CD4-positive, alpha-beta T cell (primary cell): ENCODE results near the gene ZFPM1. TPM values are rescaled to one million over a fixed set of nuclear protein-coding genes. Genes with fewer than 3 reads are reported as not detected.

Source experiments
- ATAC-seq: fragments of 200-7000 bp; cut with Tn5 transposase; one replicate; pipeline ENCODE4 v1.10.0; 2022; ENCODE audit warnings: mild to moderate bottlenecking; ENCODE audit not compliant: poor library complexity
- CTCF ChIA-PET: fragments of 350-600 bp; sonication (Branson Sonifier 250); formaldehyde crosslinking; loops from one replicate; lab custom pipeline; 2021; ENCODE audit warnings: antibody characterized with exemption, inconsistent platforms; lab: Charles Lee
- POLR2A ChIA-PET: fragments of 350-600 bp; sonication (Branson Sonifier 250); formaldehyde crosslinking; loops from one replicate; lab custom pipeline; 2021; ENCODE audit warnings: antibody characterized with exemption, inconsistent platforms; lab: Charles Lee
- DNase-seq, 14 experiments: peaks; one replicate each; pipeline ENCODE4 v3.0.0-alpha.2; 2013 to 2020; ENCODE audit warnings: mixed read lengths in 2 of 14
- H3K27ac ChIP-seq, 2 donors: one replicate each; pipeline versions ENCODE4 v1.5.1 to v1.7.0; 2013; ENCODE audit warnings: low read length in 2 of 2, low read depth in 1 of 2, mild to moderate bottlenecking in 1 of 2
- H3K27me3 ChIP-seq, 2 experiments: 1 replicate in 1 of 2; 2 replicates in 1 of 2; pipeline versions ENCODE4 v1.6.1 to v1.7.0; 2013; ENCODE audit warnings: low read length in 2 of 2, control low read depth in 1 of 2, mild to moderate bottlenecking in 1 of 2, moderate library complexity in 1 of 2; ENCODE audit not compliant: insufficient read depth in 2 of 2, control insufficient read depth in 1 of 2
- H3K36me3 ChIP-seq: one replicate; pipeline ENCODE4 v1.6.1; 2013; ENCODE audit warnings: low read length, control low read depth; ENCODE audit not compliant: insufficient read depth
- H3K4me1 ChIP-seq: one replicate; pipeline ENCODE4 v1.6.1; 2013; ENCODE audit warnings: low read length, control low read depth; ENCODE audit not compliant: insufficient read depth
- H3K4me3 ChIP-seq: one replicate; pipeline ENCODE4 v1.5.1; 2013; ENCODE audit warnings: mild to moderate bottlenecking, low read length, moderate library complexity
- H3K9me3 ChIP-seq, 2 experiments: 1 replicate in 1 of 2; 2 replicates in 1 of 2; pipeline versions ENCODE4 v1.6.1 to v1.7.0; 2013; ENCODE audit warnings: low read length in 2 of 2, mild to moderate bottlenecking in 2 of 2, control low read depth in 1 of 2, moderate library complexity in 1 of 2; ENCODE audit not compliant: control insufficient read depth in 1 of 2, insufficient read depth in 1 of 2
- H3K27ac Mint-ChIP-seq: one replicate; pipeline ENCODE4 v1.8.0; 2020; ENCODE audit warnings: mixed read lengths
- H3K27me3 Mint-ChIP-seq: one replicate; pipeline ENCODE4 v1.8.0; 2021; ENCODE audit warnings: mixed read lengths
- H3K36me3 Mint-ChIP-seq: one replicate; pipeline ENCODE4 v1.8.0; 2021; ENCODE audit warnings: low read depth, mixed read lengths
- H3K4me1 Mint-ChIP-seq: one replicate; pipeline ENCODE4 v1.8.0; 2021; ENCODE audit warnings: low read depth, mixed read lengths
- H3K4me3 Mint-ChIP-seq: one replicate; pipeline ENCODE4 v1.8.0; 2020; ENCODE audit warnings: mild to moderate bottlenecking, mixed read lengths
- H3K9me3 Mint-ChIP-seq: one replicate; pipeline ENCODE4 v1.8.0; 2020; ENCODE audit warnings: mixed read lengths
- intact Hi-C, 2 experiments: fragments of 100-400 bp; cut with DNase I in 1 of 2; cut with micrococcal nuclease in 1 of 2; formaldehyde crosslinking; loops; one replicate each; pipeline versions ENCODE4 v1.15.1 to v1.9.0; 2023 to 2025; cut with DNase I, micrococcal nuclease
- total RNA-seq, 174 experiments: library from RNA in 2 of 174; stranded (reverse) in 2 of 174; gene quantifications; one replicate each; pipeline ENCODE4 v1.2.3 and lab custom pipeline; 2021 to 2026
- TF ChIP-seq, protein P1 (sequence below): fragments of 200-600 bp; IDR thresholded peaks from one replicate; pipeline ENCODE4 v1.8.0; 2022; ENCODE audit warnings: antibody characterized with exemption, mild to moderate bottlenecking

ZFPM1 gene
- total RNA-seq, 2 experiments from 2014 or later: 22.8 to 24.2 TPM

GRCh38 chr16:88445583-88445960, 7.5 kb upstream of the ZFPM1 start:
- H3K9me3 Mint-ChIP-seq: no peaks in the 10 kb centered on the region
- POLR2A ChIA-PET: no interaction called here
- CTCF ChIA-PET: no interaction called here

GRCh38 chr16:88446061-88446460, 7.0 kb upstream of the ZFPM1 start:
- no peak for DNase-seq
- H3K27me3 ChIP-seq: no peaks in the 10 kb centered on the region
- POLR2A ChIA-PET: no interaction called here
- TF ChIP-seq, protein P1, sequence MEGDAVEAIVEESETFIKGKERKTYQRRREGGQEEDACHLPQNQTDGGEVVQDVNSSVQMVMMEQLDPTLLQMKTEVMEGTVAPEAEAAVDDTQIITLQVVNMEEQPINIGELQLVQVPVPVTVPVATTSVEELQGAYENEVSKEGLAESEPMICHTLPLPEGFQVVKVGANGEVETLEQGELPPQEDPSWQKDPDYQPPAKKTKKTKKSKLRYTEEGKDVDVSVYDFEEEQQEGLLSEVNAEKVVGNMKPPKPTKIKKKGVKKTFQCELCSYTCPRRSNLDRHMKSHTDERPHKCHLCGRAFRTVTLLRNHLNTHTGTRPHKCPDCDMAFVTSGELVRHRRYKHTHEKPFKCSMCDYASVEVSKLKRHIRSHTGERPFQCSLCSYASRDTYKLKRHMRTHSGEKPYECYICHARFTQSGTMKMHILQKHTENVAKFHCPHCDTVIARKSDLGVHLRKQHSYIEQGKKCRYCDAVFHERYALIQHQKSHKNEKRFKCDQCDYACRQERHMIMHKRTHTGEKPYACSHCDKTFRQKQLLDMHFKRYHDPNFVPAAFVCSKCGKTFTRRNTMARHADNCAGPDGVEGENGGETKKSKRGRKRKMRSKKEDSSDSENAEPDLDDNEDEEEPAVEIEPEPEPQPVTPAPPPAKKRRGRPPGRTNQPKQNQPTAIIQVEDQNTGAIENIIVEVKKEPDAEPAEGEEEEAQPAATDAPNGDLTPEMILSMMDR: no peak
- Mint-ChIP-seq H3K36me3 (no peaks in the 10 kb centered on the region), H3K4me3 (no peak overlapping the region), H3K9me3 (no peaks in the 10 kb centered on the region), H3K27me3 (no peaks in the 10 kb centered on the region), H3K27ac (no peak overlapping the region), H3K4me1 (no peaks in the 10 kb centered on the region)
- no peaks in the 10 kb centered on the region for H3K36me3 ChIP-seq
- peaks cover 8% of the 10 kb centered on the region for H3K4me1 ChIP-seq
- peaks cover 0 to 4% of the 10 kb centered on the region in 2 experiments for H3K9me3 ChIP-seq
- no peak overlapping the region for H3K27ac ChIP-seq
- intact Hi-C loops: no loop called here
- no peak overlapping the region for H3K4me3 ChIP-seq
- CTCF ChIA-PET: no interaction called here
- no peak for ATAC-seq

More at GRCh38 chr16:88445583-88445960, 7.5 kb upstream of the ZFPM1 start:
- Histone ChIP-seq H3K36me3 (no peaks in the 10 kb centered on the region), H3K27me3 (no peaks in the 10 kb centered on the region), H3K9me3 (peaks cover 0 to 4% of the 10 kb centered on the region in 2 experiments), H3K4me1 (peaks cover 8% of the 10 kb centered on the region), H3K4me3 (no peak overlapping the region), H3K27ac (no peak overlapping the region)
- Mint-ChIP-seq H3K27ac (no peak overlapping the region), H3K4me3 (no peak overlapping the region), H3K27me3 (no peaks in the 10 kb centered on the region), H3K36me3 (no peaks in the 10 kb centered on the region), H3K4me1 (no peaks in the 10 kb centered on the region)
- TF ChIP-seq, protein P1: no peak
- no peak for ATAC-seq
- DNase-seq: no peak
- intact Hi-C loops: no loop called here

DNA sequence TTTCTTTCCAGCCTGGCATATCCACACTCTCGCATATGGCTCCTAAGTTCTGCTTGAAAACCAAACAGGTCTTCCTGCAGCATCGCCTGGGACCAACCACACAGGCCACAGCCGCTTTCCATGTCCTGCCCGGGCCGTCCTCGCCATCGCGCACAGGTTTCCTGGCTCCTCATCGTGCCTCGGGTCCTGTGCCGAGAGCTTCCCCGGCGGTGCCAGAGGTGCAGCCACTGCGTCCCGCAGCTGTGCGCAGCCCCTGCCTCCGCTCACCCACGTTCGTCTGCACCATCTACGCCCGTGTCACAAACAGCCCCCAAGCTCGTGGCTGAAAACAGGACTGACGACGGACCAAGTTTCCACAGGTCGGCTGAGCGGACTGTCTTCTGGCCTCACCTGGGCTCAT, 6.3 kb upstream of the ZFPM1 start:
- DNase-seq (no peak), ATAC-seq (no peak)
- Mint-ChIP-seq H3K9me3 (no peaks in the 10 kb centered on the region), H3K36me3 (no peaks in the 10 kb centered on the region), H3K4me3 (no peak overlapping the region), H3K4me1 (no peaks in the 10 kb centered on the region), H3K27ac (no peak overlapping the region), H3K27me3 (no peaks in the 10 kb centered on the region)
- no peak overlapping the region for H3K4me3 ChIP-seq
- peaks cover 0 to 4% of the 10 kb centered on the region in 2 experiments for H3K9me3 ChIP-seq
- peaks cover 10% of the 10 kb centered on the region for H3K4me1 ChIP-seq
- H3K27ac ChIP-seq: no peak overlapping the region
- TF ChIP-seq, protein P1: no peak
- intact Hi-C loops: no loop called here
- no peaks in the 10 kb centered on the region for H3K27me3 ChIP-seq
- POLR2A ChIA-PET: no interaction called here
- CTCF ChIA-PET: no interaction called here
- H3K36me3 ChIP-seq: no peaks in the 10 kb centered on the region
